ENCODE results near the gene MAEL.
A peak's percentile ranks its signal among the peaks of the same experiment; 100 is the strongest.
"Not testable (repeated sequence)": the region's sequence is repeated elsewhere in the genome, so short reads cannot be mapped to it uniquely, and the experiment has no call there.

MAEL gene

DNA sequence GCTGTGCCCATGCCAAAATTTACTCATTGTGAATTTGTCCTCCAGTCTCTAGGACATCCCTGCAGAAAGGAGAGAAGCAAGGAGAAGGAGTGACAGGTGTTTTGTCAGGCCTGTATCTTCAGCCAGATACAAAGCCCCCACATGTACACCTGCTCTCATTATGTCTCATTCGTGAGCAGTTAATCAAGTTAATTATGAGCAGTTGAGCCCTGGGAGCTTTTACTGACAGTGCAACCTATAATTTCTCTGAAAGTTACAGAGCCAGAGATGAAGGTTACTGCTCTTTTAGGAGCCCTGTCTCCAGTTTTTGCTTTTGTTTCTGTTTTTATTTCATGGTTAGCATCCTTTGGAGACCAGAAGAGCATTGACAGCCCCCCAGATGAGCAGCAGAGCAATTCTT lies 8.7 kb upstream of the MAEL start:
- DNase-seq = no peak

DNA sequence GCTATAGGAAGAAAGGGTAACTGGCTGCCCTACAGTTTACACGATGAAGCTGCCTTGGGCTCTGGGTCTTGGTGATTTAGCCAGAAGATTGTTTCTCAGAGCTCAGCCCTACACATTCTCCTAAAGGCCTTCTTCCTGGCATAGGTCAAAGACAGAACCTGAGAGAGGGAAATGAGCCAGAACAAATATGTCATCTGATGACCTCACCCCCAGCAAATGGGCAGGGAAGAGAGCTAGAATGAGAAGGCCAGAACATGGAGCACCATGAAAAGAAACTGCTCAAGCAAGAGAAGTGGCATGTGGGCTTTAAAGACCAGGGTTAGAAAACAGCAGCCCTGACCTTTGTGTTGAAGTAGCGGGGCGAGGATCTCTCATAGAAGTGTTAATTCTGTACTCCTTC lies 8.3 kb upstream of the MAEL start:
- DNase-seq = no peak

DNA sequence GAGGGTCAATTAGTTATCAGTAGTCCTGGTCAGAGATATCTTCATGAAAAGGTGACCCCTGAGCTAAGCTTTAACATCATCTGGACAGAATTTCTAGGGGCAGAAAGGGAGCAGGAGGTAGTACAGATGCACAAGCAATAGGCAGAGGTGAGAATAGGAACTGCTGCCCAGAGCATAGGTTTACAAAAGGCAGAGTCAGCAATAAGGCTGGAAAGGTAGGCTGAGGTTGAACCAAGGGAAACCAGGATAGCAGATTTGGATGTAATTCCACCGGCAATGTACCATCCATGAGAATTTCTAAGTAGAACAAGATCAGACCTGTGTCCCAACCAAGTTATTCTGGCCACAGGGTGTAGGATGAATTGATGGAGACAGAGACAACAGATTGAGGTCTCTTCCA lies 7.5 kb upstream of the MAEL start:
- no peak for DNase-seq

GRCh38 chr1:166999075-166999474 lies 10.0 kb downstream of the MAEL start:
- no peak for DNase-seq

DNA sequence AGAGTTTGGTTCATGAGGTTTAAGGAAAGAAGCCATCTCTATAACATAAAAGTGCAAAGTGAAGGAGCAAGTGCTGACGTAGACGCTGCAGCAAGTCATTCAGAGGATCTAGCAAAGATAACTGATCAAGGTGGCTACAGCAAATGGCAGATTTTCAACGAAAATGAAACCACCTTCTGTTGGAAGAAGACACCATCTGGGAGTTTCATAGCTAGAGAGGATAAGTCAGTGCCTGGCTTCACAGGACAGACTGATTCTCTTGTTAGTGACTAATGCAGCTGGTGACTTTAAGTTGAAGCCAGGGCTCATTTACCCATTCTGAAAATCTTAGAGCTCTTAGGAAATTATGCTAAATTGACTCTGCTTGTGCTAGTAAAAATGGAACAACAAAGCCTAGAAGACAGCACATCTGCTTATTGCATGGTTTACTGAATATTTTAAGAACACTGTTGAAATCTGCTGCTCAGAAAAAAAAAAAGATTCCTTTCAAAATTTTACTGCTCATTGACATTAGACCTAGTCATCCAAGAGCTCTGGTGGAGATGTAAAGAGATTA lies 10.5 kb downstream of the MAEL start:
- DNase-seq = peak; percentile 44

GRCh38 chr1:167000546-167000945 lies 11.5 kb downstream of the MAEL start:
- no peak for DNase-seq

DNA sequence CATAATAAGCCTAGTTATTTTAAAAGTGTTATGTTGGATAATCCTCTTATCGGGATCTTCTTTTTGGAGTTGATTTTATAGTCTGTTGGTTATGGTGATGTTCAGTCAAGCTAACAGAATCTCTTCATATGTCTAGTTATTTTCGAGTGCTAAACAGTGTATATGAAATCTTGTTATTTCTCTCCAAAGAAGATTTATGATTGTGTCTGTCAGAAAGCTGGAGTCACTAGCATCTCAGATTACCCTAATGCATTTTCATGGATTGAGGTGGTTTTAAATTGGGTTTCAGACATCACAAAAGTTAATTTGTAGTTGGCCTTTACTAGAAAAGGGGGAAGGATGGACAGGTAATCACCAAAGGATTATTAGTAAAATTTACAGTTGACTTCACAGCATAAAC lies 13.3 kb downstream of the MAEL start:
- DNase-seq = no peak

DNA sequence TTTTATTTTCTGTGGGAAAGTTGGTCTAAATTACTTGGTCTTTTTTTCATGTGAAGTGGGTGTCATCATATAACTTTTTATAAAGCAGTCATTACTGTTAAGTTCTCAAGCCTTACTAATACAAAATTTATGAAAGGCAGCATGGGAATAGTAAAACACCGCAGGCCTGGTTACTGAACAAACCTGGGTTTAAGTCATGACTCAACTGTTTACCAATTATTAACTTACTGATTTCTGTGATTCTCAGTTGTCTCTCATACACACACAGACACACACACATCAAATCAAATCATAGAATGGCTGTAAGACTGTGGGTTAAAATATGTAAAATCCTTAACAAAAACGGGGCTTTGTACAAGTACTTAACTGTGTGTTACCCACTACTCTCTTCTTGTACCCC lies 14.6 kb downstream of the MAEL start:
- no peak for DNase-seq

DNA sequence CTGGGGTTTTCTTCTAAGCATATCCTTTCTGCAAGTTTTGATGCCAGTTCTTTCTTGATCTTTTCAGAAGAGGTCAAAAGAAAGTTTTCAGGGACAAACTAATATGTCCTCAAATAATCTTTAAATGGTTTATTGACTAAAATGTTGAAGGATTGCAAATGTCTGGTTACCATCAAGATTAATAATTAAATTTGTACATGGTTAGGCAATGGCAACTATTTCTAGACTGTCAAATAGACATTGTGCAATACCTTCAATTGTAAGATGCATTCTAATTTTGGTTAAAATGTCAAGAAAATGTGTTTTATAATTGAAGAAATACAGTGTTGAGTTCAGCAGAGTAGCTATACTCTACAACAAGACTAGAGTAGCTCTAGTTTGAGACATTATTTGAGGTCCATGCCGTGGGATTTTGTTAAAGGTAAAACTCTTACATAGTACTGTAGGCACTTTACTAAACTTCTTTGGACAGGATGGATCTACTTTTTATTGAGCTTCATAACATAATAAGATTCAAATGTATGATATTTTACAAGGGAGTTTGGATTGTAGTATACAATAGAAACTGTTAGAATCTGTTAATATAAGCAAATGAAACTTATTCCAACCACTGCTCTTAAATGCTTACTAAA lies 22.6 kb downstream of the MAEL start:
- no peak for DNase-seq

DNA sequence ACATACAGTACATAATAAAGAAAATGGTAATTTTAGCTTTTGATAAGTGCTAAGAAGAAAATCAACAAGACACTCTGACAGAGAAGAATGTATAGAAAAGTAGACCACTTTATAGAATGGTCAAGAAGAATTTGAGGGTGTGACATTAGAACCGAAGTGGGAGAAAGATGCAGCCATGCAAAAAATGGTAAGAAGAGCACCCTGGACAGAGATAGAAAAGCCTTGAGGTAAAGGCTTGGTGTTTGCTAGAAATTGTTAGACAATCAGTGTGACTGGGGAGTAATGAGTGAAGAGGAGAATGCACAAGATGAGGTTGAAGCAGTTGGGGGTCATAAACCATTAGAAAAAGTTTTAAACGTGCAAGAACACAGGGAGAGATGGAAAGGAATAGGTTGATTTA lies 23.5 kb downstream of the MAEL start:
- no peak for DNase-seq

DNA sequence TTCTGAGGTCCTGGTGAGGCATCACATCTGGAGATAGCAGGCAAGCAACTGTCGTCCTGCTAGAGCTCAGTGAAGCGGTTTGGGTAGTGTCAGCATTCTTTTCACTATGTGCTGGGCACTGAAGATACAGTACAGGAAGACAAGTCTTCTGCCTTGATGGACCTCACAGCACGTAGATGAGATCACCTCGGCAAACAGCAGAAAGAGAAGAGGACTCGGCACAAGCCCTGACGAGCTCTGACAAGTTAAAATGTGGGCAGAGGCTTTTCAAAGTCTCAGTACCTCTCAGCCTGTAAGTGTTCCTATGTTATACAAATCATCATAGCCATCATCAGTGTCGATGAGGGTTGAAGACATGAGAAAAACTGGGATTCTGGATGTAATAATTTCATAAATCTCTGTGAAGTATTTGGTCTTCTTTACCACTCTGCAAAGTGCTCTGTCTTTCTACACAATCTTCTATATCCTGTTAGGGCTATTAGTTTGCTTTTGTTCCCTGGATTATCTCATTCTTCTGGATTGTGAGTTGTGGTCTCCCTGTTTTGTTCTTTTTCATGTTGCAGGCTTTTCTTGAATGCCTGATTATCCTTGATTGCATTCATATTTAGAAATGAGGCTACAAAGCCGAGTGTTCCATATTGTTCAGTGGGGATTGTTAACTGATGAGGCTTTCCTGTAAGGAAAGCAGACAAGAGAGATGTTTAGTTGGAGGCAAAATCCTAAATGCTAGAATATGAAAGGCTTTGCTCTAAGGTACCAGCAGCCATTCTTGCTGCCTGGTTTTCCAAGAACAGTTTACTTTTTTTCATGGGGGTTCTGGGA lies 24.2 kb downstream of the MAEL start:
- no peak for DNase-seq

GRCh38 chr1:167016100-167016750 lies 27.1 kb downstream of the MAEL start:
- DNase-seq = no peak

GRCh38 chr1:167022384-167022783 lies 33.3 kb downstream of the MAEL start:
- no peak for DNase-seq

DNA sequence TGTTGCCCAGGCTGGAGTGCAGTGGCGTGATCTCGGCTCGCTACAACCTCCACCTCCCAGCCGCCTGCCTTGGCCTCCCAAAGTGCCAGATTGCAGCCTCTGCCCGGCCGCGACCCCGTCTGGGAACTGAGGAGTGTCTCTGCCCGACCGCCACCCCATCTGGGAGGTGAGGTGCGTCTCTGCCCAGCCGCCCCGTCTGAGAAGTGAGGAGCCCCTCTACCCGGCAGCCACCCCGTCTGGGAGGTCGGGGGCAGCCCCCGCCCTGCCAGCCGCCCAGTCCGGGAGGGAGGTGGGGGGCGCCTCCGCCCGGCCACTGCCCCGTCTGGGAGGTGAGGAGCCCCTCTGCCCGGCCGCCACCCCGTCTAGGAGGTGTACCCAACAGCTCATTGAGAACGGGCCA lies 40.5 kb downstream of the MAEL start:
- not testable (repeated sequence) for DNase-seq

GRCh38 chr1:167033646-167034045 lies 44.6 kb downstream of the MAEL start:
- DNase-seq = no peak

DNA sequence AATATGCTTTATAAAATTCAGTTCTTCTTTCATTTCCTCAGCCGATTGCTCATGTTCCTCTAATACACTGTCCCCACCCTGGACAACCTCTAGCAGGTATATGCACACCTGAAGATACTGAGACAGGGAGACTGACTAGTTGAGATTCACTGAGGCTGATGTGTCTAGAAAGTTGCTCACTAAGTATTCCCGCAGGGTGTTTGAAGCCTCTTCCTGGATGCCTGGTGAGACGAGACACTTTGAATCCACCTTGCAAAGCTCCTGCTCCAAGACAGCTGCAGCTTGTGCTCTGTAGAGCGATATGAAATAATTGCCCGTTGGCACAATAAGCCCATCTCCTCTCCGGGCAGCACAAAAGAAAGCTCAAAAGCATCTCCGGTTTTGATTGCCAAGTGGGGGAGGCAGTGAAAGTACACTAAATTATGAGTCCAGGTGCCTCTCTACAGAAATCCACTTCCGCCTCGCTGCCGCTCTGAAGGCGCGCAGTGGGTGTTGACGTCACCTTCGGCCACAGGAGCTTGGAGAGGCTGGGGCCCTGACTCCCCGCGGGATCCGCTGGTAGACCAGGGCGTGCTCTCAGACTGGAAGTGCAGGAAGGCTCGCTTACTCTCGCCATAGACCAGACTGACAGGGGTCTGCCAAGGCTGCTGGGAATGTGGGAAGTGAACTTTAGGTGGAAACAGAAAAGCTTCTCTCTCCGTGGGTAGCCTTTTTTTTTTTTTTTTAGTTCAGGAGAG lies 54.8 kb downstream of the MAEL start:
- DNase-seq = peak; percentile 76

DNA sequence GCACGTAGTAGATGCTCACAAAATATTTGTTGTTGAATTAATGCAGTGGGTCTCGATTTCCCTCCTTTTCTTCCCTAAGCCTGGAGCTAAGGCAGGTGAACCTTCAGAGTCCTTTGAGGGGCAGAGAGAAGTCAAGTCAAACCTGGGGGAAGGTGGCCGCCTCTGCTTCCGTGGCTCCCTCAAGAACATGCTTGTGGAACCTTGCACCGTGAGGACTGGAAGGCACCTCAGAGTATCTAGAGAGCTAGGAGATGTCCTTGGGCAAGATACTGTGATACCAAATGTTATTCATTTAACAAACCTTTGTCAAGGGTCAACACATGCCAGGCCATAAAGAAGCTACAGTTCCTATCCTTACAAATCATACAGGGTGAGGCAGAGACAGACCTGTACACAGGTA lies 62.8 kb downstream of the MAEL start:
- DNase-seq = no peak

DNA sequence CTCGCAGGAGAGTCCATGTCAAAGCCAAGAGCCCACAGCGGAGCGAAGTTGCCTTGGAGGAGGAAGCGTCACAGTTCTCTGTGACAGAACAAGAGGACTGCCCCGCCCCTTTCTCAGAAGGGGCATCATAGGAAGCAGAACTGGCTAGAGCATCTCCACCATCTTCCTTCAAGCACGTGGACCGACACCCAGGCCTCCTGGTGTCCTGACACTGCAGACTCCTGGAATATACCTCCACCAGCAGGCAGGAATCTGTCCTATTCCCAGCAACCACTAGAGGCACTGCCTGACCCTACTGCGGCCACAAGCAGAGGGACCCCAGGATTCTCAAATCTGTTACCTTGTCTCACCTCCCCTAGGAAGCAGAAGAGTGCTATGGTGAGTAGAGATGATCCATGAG lies 63.3 kb downstream of the MAEL start:
- DNase-seq = no peak

DNA sequence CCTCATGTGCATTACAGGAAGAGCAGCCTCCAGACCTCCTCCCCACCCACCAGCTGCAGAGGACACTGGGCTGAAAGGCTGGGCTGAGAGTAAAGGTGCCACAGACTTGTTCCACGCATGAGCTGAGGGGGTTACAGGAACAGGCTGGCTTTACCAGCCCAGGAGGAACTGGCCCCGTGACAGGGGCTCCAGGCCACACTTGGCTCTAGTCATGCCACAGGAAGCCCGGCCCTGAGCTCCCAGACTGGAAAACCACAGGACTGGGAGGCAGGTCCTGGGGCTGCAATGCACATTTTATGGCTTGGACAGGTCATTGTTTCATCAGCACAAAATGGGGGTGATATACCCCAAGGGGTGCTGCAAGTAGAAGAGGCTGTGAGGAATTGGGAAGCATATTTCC lies 65.5 kb downstream of the MAEL start:
- DNase-seq = no peak

GRCh38 chr1:167054946-167055630 lies 66.0 kb downstream of the MAEL start:
- no peak for DNase-seq

DNA sequence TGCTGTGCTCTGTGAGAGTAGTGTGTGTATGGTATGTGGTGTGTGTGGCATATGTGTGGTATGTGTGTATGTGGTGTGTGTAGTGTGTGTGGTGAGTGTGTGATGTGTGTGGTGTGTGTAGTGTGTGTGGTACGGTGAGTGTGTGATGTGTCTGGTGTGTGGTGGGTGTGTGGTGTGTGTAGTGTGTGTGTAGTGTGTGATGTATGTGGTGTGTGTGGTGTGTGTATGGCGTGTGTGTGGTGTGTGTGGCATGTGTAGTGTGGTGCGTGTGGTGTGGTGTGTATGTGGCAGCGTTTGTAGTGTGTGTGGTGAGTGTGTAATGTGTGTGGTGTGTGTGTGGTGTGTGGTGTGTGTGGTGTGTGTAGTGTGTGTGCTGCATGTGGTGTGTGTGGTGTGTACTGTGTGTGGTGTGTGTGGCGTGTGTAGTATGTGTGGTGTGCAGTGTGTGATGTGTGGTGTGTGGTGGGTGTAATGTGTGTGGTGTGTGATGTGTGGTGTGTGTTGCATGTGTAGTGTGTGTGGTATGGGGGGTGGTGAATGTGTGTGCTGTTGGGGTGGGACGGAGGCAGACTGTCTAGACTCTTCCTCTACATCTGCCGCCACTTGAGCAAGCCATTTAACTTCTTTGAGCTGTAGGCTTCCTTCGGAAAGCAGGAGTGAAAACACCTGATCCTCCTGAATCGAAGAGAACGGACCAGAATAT lies 67.6 kb downstream of the MAEL start:
- no peak for DNase-seq

DNA sequence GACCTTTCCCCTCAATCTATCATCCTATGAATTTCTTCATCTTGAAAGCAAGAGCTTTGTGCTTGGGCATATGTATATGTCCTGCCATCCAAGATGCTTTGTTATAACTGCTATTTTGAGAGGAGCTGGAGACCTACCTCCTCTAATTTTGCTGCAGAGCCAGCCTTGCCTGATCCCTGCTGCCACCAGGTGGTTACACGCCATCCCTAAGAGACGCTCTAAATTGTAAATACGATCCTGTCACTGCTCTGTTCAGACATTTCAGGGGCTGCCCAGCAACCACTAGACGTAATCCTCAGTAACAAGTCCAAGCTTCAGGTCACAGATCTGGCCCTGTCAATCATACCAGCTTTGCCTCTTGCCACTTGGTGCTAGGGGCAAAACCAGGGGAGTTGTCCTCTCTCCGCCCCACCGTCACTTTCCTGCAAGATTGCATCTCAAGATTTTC lies 68.2 kb downstream of the MAEL start:
- DNase-seq = peak; percentile 44

Measured in activated CD4-positive, alpha-beta T cell treated with anti-CD3 and anti-CD28 coated beads, Interleukin-2, Interleukin-6, amounts not matched to agents 100 ng/mL and 50 ng/mL, durations not matched to agents 16 hours and 8 hours (primary cell).